Astrocyte (in vitro differentiated cells and primary cell): Measurements from ENCODE around the gene OXT. TPM values are rescaled to one million over a fixed set of nuclear protein-coding genes. Genes with fewer than 3 reads are reported as not detected.

Source experiments
- DNase-seq: peaks from one replicate; pipeline ENCODE4 v3.0.0-alpha.2; 2010; ENCODE audit warnings: low read depth
- FAIRE-seq: peaks from 2 replicates; lab custom pipeline; 2011; peaks lifted over from hg19 to GRCh38; lab: Jason Lieb, UNC
- H2AFZ ChIP-seq: 2 replicates; pipeline ENCODE4 v1.6.0; 2012; ENCODE audit warnings: low read depth, low read length, inconsistent platforms
- H3K27ac ChIP-seq: 2 replicates; pipeline ENCODE4 v1.5.1; 2011; ENCODE audit warnings: low read depth, low read length, inconsistent platforms
- H3K27me3 ChIP-seq: 2 replicates; pipeline ENCODE4 v1.6.0; 2011; ENCODE audit warnings: low read length, inconsistent platforms; ENCODE audit not compliant: insufficient read depth
- H3K36me3 ChIP-seq: 2 replicates; pipeline ENCODE4 v1.5.1; 2011; ENCODE audit warnings: low read length, inconsistent platforms; ENCODE audit not compliant: insufficient read depth
- H3K4me1 ChIP-seq: 2 replicates; pipeline ENCODE4 v1.5.1; 2011; ENCODE audit warnings: low read length, inconsistent platforms; ENCODE audit not compliant: insufficient read depth
- H3K4me2 ChIP-seq: 2 replicates; pipeline ENCODE4 v1.6.0; 2012; ENCODE audit warnings: low read length, inconsistent platforms
- H3K4me3 ChIP-seq: 2 replicates; pipeline ENCODE4 v1.5.1; 2011; ENCODE audit warnings: low read depth, mild to moderate bottlenecking, low read length, inconsistent platforms; ENCODE audit not compliant: insufficient read depth
- H3K79me2 ChIP-seq: 2 replicates; pipeline ENCODE4 v1.6.0; 2012; ENCODE audit warnings: mild to moderate bottlenecking, low read length, inconsistent platforms; ENCODE audit not compliant: insufficient read depth
- H3K9ac ChIP-seq: 2 replicates; pipeline ENCODE4 v1.6.0; 2012; ENCODE audit warnings: mild to moderate bottlenecking, low read length, inconsistent platforms
- H3K9me3 ChIP-seq: 2 replicates; pipeline ENCODE4 v1.5.1; 2012; ENCODE audit warnings: low read depth, mild to moderate bottlenecking, low read length, inconsistent platforms; ENCODE audit not compliant: insufficient read depth
- H4K20me1 ChIP-seq: 2 replicates; pipeline ENCODE4 v1.6.0; 2012; ENCODE audit warnings: low read length, inconsistent platforms; ENCODE audit not compliant: insufficient read depth
- H3K27ac Mint-ChIP-seq: one replicate; pipeline ENCODE4 v1.8.0; 2021; ENCODE audit warnings: mild to moderate bottlenecking, mixed read lengths; ENCODE audit not compliant: unreplicated experiment
- H3K27me3 Mint-ChIP-seq: one replicate; pipeline ENCODE4 v1.8.0; 2021; ENCODE audit warnings: low read depth, mixed read lengths; ENCODE audit not compliant: unreplicated experiment
- H3K36me3 Mint-ChIP-seq: one replicate; pipeline ENCODE4 v1.8.0; 2021; ENCODE audit warnings: low read depth, mixed read lengths; ENCODE audit not compliant: unreplicated experiment
- H3K4me1 Mint-ChIP-seq: one replicate; pipeline ENCODE4 v1.8.0; 2021; ENCODE audit warnings: low read depth, mixed read lengths; ENCODE audit not compliant: unreplicated experiment
- H3K4me3 Mint-ChIP-seq: one replicate; pipeline ENCODE4 v1.8.0; 2021; ENCODE audit warnings: mild to moderate bottlenecking, moderate library complexity, mixed read lengths; ENCODE audit not compliant: unreplicated experiment
- H3K9me3 Mint-ChIP-seq: one replicate; pipeline ENCODE4 v1.8.0; 2021; ENCODE audit warnings: mild to moderate bottlenecking, mixed read lengths; ENCODE audit not compliant: unreplicated experiment
- EZH2 ChIP-seq: IDR thresholded peaks from 2 replicates; pipeline ENCODE4 v1.6.1; 2012; ENCODE audit warnings: mild to moderate bottlenecking, low read length, inconsistent platforms; ENCODE audit not compliant: insufficient read depth
- total RNA-seq: library from RNA; stranded (reverse); gene quantifications from 2 replicates; pipeline ENCODE4 v1.2.1, GENCODE V29; 2021
- TF ChIP-seq, protein P1 (sequence below): IDR thresholded peaks from 2 replicates; pipeline ENCODE4 v1.5.1; 2011; ENCODE audit warnings: low read depth, mild to moderate bottlenecking, inconsistent platforms, low read length, moderate library complexity; ENCODE audit not compliant: insufficient read depth

The OXT gene
- total RNA-seq, 1 donor from 2014 or later = not detected

- no peak overlapping the region for H2AFZ ChIP-seq
- peaks cover 6% of the 10 kb centered on the region for H3K4me1 ChIP-seq
- Mint-ChIP-seq H3K9me3 (no peaks in the 10 kb centered on the region), H3K4me1 (no peaks in the 10 kb centered on the region), H3K4me3 (no peak overlapping the region), H3K36me3 (peaks cover 33% of the 10 kb centered on the region), H3K27me3 (no peaks in the 10 kb centered on the region), H3K27ac (no peak overlapping the region)
- H3K9ac ChIP-seq = no peak overlapping the region
- no peak for TF ChIP-seq EZH2
- TF ChIP-seq, protein P1, sequence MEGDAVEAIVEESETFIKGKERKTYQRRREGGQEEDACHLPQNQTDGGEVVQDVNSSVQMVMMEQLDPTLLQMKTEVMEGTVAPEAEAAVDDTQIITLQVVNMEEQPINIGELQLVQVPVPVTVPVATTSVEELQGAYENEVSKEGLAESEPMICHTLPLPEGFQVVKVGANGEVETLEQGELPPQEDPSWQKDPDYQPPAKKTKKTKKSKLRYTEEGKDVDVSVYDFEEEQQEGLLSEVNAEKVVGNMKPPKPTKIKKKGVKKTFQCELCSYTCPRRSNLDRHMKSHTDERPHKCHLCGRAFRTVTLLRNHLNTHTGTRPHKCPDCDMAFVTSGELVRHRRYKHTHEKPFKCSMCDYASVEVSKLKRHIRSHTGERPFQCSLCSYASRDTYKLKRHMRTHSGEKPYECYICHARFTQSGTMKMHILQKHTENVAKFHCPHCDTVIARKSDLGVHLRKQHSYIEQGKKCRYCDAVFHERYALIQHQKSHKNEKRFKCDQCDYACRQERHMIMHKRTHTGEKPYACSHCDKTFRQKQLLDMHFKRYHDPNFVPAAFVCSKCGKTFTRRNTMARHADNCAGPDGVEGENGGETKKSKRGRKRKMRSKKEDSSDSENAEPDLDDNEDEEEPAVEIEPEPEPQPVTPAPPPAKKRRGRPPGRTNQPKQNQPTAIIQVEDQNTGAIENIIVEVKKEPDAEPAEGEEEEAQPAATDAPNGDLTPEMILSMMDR = no peak
- H3K79me2 ChIP-seq = no peaks in the 10 kb centered on the region
- H3K27ac ChIP-seq = no peak overlapping the region
- peaks cover 17% of the 10 kb centered on the region for H3K36me3 ChIP-seq
- no peaks in the 10 kb centered on the region for H4K20me1 ChIP-seq
- DNase-seq (no peak), FAIRE-seq (no peak)
- no peak overlapping the region for H3K4me3 ChIP-seq
- H3K4me2 ChIP-seq = no peak overlapping the region
- H3K27me3 ChIP-seq = no peaks in the 10 kb centered on the region
- no peaks in the 10 kb centered on the region for H3K9me3 ChIP-seq
Observed at GRCh38 chr20:3037654-3038053, 33.8 kb upstream of the OXT start.

- no peaks in the 10 kb centered on the region for H3K4me1 Mint-ChIP-seq
- no peaks in the 10 kb centered on the region for H3K79me2 ChIP-seq
- H3K9ac ChIP-seq = no peak overlapping the region
- no peaks in the 10 kb centered on the region for H4K20me1 ChIP-seq
- TF ChIP-seq EZH2 = no peak
- TF ChIP-seq, protein P1 = no peak
- H3K4me2 ChIP-seq = no peak overlapping the region
- no peak overlapping the region for H2AFZ ChIP-seq
- H3K4me1 ChIP-seq = peaks cover 6% of the 10 kb centered on the region
- H3K36me3 ChIP-seq = peaks cover 17% of the 10 kb centered on the region
- FAIRE-seq (no peak), DNase-seq (no peak)
- no peaks in the 10 kb centered on the region for H3K9me3 Mint-ChIP-seq
- H3K27ac Mint-ChIP-seq = no peak overlapping the region
- H3K4me3 ChIP-seq = no peak overlapping the region
- H3K27me3 Mint-ChIP-seq = no peaks in the 10 kb centered on the region
- no peaks in the 10 kb centered on the region for H3K27me3 ChIP-seq
- no peak overlapping the region for H3K27ac ChIP-seq
- H3K9me3 ChIP-seq = no peaks in the 10 kb centered on the region
- no peak overlapping the region for H3K4me3 Mint-ChIP-seq
- peaks cover 33% of the 10 kb centered on the region for H3K36me3 Mint-ChIP-seq
Observed at GRCh38 chr20:3038454-3038853, 33.0 kb upstream of the OXT start.

GRCh38 chr20:3039426-3039825 lies 32.0 kb upstream of the OXT start:
- Histone ChIP-seq H3K79me2 (no peaks in the 10 kb centered on the region), H3K27ac (no peak overlapping the region), H3K4me2 (no peak overlapping the region), H3K4me1 (peaks cover 6% of the 10 kb centered on the region), H2AFZ (no peak overlapping the region), H4K20me1 (no peaks in the 10 kb centered on the region), H3K9me3 (no peaks in the 10 kb centered on the region), H3K27me3 (no peaks in the 10 kb centered on the region), H3K4me3 (no peak overlapping the region), H3K9ac (no peak overlapping the region), H3K36me3 (peaks cover 17% of the 10 kb centered on the region)
- Mint-ChIP-seq H3K9me3 (no peaks in the 10 kb centered on the region), H3K27me3 (no peaks in the 10 kb centered on the region), H3K36me3 (peaks cover 31% of the 10 kb centered on the region), H3K4me1 (no peaks in the 10 kb centered on the region), H3K27ac (no peak overlapping the region), H3K4me3 (no peak overlapping the region)
- TF ChIP-seq, protein P1 = no peak
- TF ChIP-seq EZH2 = no peak
- DNase-seq = no peak
- FAIRE-seq = no peak
